ENCODE data around the gene TMEM126A.
"Not testable (repeated sequence)": the region's sequence is repeated elsewhere in the genome, so short reads cannot be mapped to it uniquely, and the experiment has no call there.

The TMEM126A gene

GRCh38 chr11:85661972-85662664, 14.4 kb downstream of the TMEM126A start:
- no peak for FAIRE-seq

GRCh38 chr11:85663080-85663752, 15.4 kb downstream of the TMEM126A start:
- no peak for FAIRE-seq

- no peak for FAIRE-seq
These were observed 16.2 kb downstream of the TMEM126A start for GRCh38 chr11:85663753-85664614.

GRCh38 chr11:85664615-85665481, 17.1 kb downstream of the TMEM126A start, which contains the start of gene CREBZF:
CREBZF (minus strand) TSS chr11:85665129; CDS start chr11:85664875, 254 bp downstream.
- peak; percentile 80 for FAIRE-seq

GRCh38 chr11:85665733-85666132, 18.0 kb downstream of the TMEM126A start:
- FAIRE-seq, result no peak

GRCh38 chr11:85666687-85667086, 18.9 kb downstream of the TMEM126A start:
- no peak for FAIRE-seq

GRCh38 chr11:85668157-85668556, 20.4 kb downstream of the TMEM126A start:
- no peak for FAIRE-seq

GRCh38 chr11:85670949-85671663, 23.3 kb downstream of the TMEM126A start:
- not testable (repeated sequence) for FAIRE-seq

GRCh38 chr11:85672105-85672902, 24.5 kb downstream of the TMEM126A start:
- FAIRE-seq, result no peak

GRCh38 chr11:85673393-85673792, 25.6 kb downstream of the TMEM126A start:
- FAIRE-seq, result no peak

GRCh38 chr11:85679576-85679975, 31.8 kb downstream of the TMEM126A start:
- FAIRE-seq, result no peak

GRCh38 chr11:85680897-85681296, 33.1 kb downstream of the TMEM126A start:
- no peak for FAIRE-seq

GRCh38 chr11:85682330-85683305, 34.9 kb downstream of the TMEM126A start:
- no peak for FAIRE-seq

GRCh38 chr11:85685125-85685819, 37.5 kb downstream of the TMEM126A start:
- no peak for FAIRE-seq

- FAIRE-seq, result peak; percentile 97
These were observed 38.2 kb downstream of the TMEM126A start, which contains the start of gene CCDC89 for GRCh38 chr11:85685820-85686459. CCDC89 (minus strand) TSS chr11:85686195; CDS start chr11:85686130, 65 bp downstream.

- peak; percentile 80 for FAIRE-seq
These were observed 46.7 kb downstream of the TMEM126A start for GRCh38 chr11:85694385-85694980.

GRCh38 chr11:85695546-85695945, 47.8 kb downstream of the TMEM126A start:
- no peak for FAIRE-seq

- no peak for FAIRE-seq
These were observed 50.0 kb downstream of the TMEM126A start for GRCh38 chr11:85697747-85698146.
